Measurements from ENCODE around the gene CRB3. TPM values are rescaled to one million over a fixed set of nuclear protein-coding genes. Genes with fewer than 3 reads are reported as not detected.
A peak's percentile ranks its signal among the peaks of the same experiment; 100 is the strongest.

Gene CRB3
- total and polyA plus RNA-seq, 9 of the 15 experiments (the other 6 are each of a cell fraction or from before 2014, with no cell fraction given), result 0.49 TPM; not detected in 8

- in situ Hi-C loops (cut with MboI), result no loop called here
- ChIA-PET CTCF (ENCODE audit: low intra/inter-chr PET ratio) (no interaction called here), POLR2A (no interaction called here)
- DNase-seq (ENCODE audit: extremely low read depth in 1 of 4, low spot score in 3 of 4) (peak in 1 of 4 experiments; percentile 1), ATAC-seq (no peak), FAIRE-seq (no peak)
- 35% methylated on average over 6 of the region's 7 CpGs for WGBS (ENCODE audit: insufficient coverage, low coverage, missing lambda C conversion rate)
- no peak overlapping the region for H3K4me3 ChIP-seq
- BruUV-seq (replicated peaks), result no TSS peak
- no peak overlapping the region for H3K27ac ChIP-seq (ENCODE audit: extremely low read depth, low read depth, low read length)
- H3K36me3 ChIP-seq (ENCODE audit: control insufficient read depth, insufficient read depth, low read length), result no peaks in the 10 kb centered on the region
- intact Hi-C loops (cut with micrococcal nuclease), result no loop called here
- no peaks in the 10 kb centered on the region for H3K9me1 ChIP-seq (ENCODE audit: control insufficient read depth, insufficient read depth, low read length)
- no peaks in the 10 kb centered on the region for H3K79me2 ChIP-seq (ENCODE audit: control insufficient read depth, insufficient read depth, low read length)
- TF ChIP-seq HOMEZ (CRISPR knock-in tag; IDR thresholded peaks at IDR 0.05), result no peak
- TF ChIP-seq FOXA1 (IDR thresholded peaks at IDR 0.05; ENCODE audit: borderline replicate concordance), result no peak
- no peak for TF ChIP-seq ZNF785 (CRISPR knock-in tag; IDR thresholded peaks at IDR 0.05)
- TF ChIP-seq CTCFL (IDR thresholded peaks at IDR 0.05; ENCODE audit: borderline replicate concordance, insufficient read depth, low read depth, low read length, poor library complexity, severe bottlenecking), result no peak
- TF ChIP-seq ZBTB17 (CRISPR knock-in tag; IDR thresholded peaks at IDR 0.05), result no peak
- TF ChIP-seq PHB2 (IDR thresholded peaks at IDR 0.05; ENCODE audit: low read depth), result no peak
- no peaks in the 10 kb centered on the region for H3K27me3 ChIP-seq (ENCODE audit: control insufficient read depth in 2 of 2, insufficient read depth in 2 of 2, low read length in 2 of 2)
- no peak overlapping the region for H3K4me2 ChIP-seq (ENCODE audit: insufficient read depth, low read length)
- H3K4me1 ChIP-seq (replicated peaks in 1 of 2; ENCODE audit: control insufficient read depth in 2 of 2, insufficient read depth in 2 of 2, low read length in 2 of 2), result peaks cover 6 to 36% of the 10 kb centered on the region in 2 experiments
- H2AFZ ChIP-seq (ENCODE audit: low read depth, low read length), result no peak overlapping the region
- H3K9ac ChIP-seq (ENCODE audit: insufficient read depth in 1 of 2, low read depth in 2 of 2, low read length in 2 of 2), result no peak overlapping the region
- H4K20me1 ChIP-seq (replicated peaks; ENCODE audit: control insufficient read depth, insufficient read depth, low read length), result no peaks in the 10 kb centered on the region
- H3K9me3 ChIP-seq (replicated peaks; ENCODE audit: control insufficient read depth, insufficient read depth, low read depth, low read length), result 0 out of 2 replicates have a peak, but pooled peaks cover 2% of the 10 kb centered on the region
Measured at GRCh38 chr19:6479836-6480398, 15.8 kb downstream of the CRB3 start.

Measured in K562 (cell line).